Measurements from ENCODE around the gene RPP30. TPM values are rescaled to one million over a fixed set of nuclear protein-coding genes. Genes with fewer than 3 reads are reported as not detected.

The RPP30 gene
- total RNA-seq, 1 donor from 2014 or later, result 31.6 TPM

DNA sequence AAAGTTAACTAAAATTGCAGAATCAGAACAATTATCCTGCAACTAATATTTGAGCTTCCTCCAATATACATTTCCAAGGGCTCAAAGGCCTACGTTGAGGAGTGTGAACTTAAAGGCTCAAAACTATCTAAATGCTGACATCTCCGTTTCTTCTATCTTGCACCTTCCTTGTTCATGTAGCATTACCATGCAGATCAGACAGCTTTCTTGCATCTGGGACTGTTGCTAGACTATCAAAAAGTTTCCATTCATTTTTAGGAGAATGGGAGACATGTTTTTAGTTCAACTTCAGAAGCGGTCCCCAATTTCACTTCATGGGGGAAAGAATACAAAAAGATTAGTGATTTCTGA lies 46.2 kb downstream of the RPP30 start:
- H3K36me3 ChIP-seq, result peaks cover 34% of the 10 kb centered on the region
- no peaks in the 10 kb centered on the region for H3K9me3 ChIP-seq (replicated peaks)
- TF ChIP-seq, protein P1, sequence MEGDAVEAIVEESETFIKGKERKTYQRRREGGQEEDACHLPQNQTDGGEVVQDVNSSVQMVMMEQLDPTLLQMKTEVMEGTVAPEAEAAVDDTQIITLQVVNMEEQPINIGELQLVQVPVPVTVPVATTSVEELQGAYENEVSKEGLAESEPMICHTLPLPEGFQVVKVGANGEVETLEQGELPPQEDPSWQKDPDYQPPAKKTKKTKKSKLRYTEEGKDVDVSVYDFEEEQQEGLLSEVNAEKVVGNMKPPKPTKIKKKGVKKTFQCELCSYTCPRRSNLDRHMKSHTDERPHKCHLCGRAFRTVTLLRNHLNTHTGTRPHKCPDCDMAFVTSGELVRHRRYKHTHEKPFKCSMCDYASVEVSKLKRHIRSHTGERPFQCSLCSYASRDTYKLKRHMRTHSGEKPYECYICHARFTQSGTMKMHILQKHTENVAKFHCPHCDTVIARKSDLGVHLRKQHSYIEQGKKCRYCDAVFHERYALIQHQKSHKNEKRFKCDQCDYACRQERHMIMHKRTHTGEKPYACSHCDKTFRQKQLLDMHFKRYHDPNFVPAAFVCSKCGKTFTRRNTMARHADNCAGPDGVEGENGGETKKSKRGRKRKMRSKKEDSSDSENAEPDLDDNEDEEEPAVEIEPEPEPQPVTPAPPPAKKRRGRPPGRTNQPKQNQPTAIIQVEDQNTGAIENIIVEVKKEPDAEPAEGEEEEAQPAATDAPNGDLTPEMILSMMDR (IDR thresholded peaks at IDR 0.05; ENCODE audit: borderline replicate concordance), result no peak
- H3K4me1 ChIP-seq, result no peaks in the 10 kb centered on the region
- no peak for DNase-seq
- no peaks in the 10 kb centered on the region for H3K27me3 ChIP-seq (ENCODE audit: low read depth)
- intact Hi-C loops (cut with micrococcal nuclease), result no loop called here
- peak overlapping the region; percentile 69 for H3K4me3 ChIP-seq
- H3K27ac ChIP-seq (replicated peaks), result peak overlapping the region; percentile 88

- Histone ChIP-seq H3K4me1 (peaks cover 5% of the 10 kb centered on the region), H3K27ac (replicated peaks) (peak overlapping the region; percentile 88), H3K27me3 (ENCODE audit: low read depth) (no peaks in the 10 kb centered on the region), H3K4me3 (peak overlapping the region; percentile 69), H3K36me3 (peaks cover 24% of the 10 kb centered on the region), H3K9me3 (replicated peaks) (no peaks in the 10 kb centered on the region)
- TF ChIP-seq, protein P1 (IDR thresholded peaks at IDR 0.05; ENCODE audit: borderline replicate concordance), result no peak
- intact Hi-C loops (cut with micrococcal nuclease), result no loop called here
- DNase-seq, result no peak
Measured at GRCh38 chr10:90919683-90920574, 48.2 kb downstream of the RPP30 start.

- Histone ChIP-seq H3K27ac (replicated peaks) (peak within 1 kb of the TSS; percentile 88), H3K36me3 (peaks cover 18% of the 10 kb centered on the region), H3K9me3 (replicated peaks) (no peaks in the 10 kb centered on the region), H3K4me3 (peak within 1 kb of the TSS; percentile 69), H3K27me3 (ENCODE audit: low read depth) (no peaks in the 10 kb centered on the region), H3K4me1 (peaks cover 7% of the 10 kb centered on the region)
- peak; percentile 58 for DNase-seq
- TF ChIP-seq, protein P1 (IDR thresholded peaks at IDR 0.05; ENCODE audit: borderline replicate concordance), result no peak
- intact Hi-C loops (cut with micrococcal nuclease), result no loop called here
Measured at GRCh38 chr10:90920986-90921666, 49.4 kb downstream of the RPP30 start, which contains the start of gene ANKRD1. TSS of gene ANKRD1 (minus strand) at chr10:90921087. CDS start at chr10:90921027, 60 bp downstream.

DNA sequence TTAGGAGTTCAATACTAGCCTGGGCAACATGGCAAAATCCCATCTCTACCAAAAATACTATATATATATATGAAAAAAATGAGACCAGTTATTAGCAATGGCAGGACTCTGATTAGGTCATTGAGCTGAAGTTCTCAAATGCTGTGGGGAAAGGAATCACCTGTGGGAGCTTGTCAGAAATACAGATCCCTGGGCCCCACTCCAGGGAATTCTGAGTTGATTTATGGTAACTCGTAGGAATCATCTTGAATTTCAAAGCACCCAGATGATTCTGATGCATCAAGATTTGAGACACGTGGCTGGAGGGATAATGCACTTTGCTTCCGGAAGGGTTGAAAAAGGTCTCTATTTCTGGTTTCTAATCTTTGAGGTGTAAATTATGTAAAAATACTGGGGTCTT lies 50.1 kb downstream of the RPP30 start:
- intact Hi-C loops (cut with micrococcal nuclease), result no loop called here
- no peak for DNase-seq
- H3K27ac ChIP-seq (replicated peaks), result peak overlapping the region; percentile 82
- no peaks in the 10 kb centered on the region for H3K27me3 ChIP-seq (ENCODE audit: low read depth)
- TF ChIP-seq, protein P1 (IDR thresholded peaks at IDR 0.05; ENCODE audit: borderline replicate concordance), result no peak
- H3K9me3 ChIP-seq (replicated peaks), result no peaks in the 10 kb centered on the region
- H3K4me1 ChIP-seq, result peaks cover 7% of the 10 kb centered on the region
- H3K36me3 ChIP-seq, result peaks cover 18% of the 10 kb centered on the region
- no peak overlapping the region for H3K4me3 ChIP-seq

DNA sequence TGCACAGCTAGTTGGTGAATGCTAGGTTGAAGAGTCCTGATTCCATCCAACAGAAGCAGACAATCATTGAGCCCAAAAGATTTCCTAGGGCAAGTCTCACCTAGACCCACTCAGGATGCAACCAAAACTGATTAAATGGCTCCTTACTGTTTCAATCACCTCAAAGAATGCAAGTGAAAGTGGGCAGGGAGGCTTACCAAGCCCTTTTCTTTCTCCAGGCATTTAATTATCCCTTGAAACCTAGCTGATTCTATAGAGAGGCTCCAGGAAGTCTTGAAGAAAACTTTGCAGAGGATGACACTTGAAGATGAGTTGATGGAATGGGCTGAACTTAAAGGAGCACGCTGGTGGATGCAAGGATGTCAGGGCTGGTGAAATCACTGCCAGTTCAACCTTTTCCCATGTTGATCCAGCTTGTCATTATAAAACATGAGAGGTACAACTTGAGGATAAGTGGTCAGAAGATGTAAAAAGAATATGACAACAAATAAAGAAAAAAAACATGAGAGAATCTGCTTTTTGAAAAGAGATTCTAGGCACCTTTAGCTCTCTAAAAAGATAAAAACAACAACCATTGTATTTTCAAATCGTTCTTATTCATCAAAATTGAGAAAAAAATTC lies 51.4 kb downstream of the RPP30 start:
- H3K4me3 ChIP-seq, result no peak overlapping the region
- TF ChIP-seq, protein P1 (IDR thresholded peaks at IDR 0.05; ENCODE audit: borderline replicate concordance), result no peak
- no peaks in the 10 kb centered on the region for H3K27me3 ChIP-seq (ENCODE audit: low read depth)
- peaks cover 11% of the 10 kb centered on the region for H3K36me3 ChIP-seq
- intact Hi-C loops (cut with micrococcal nuclease), result no loop called here
- peak overlapping the region; percentile 82 for H3K27ac ChIP-seq (replicated peaks)
- H3K9me3 ChIP-seq (replicated peaks), result no peaks in the 10 kb centered on the region
- DNase-seq, result no peak
- H3K4me1 ChIP-seq, result peaks cover 7% of the 10 kb centered on the region
